Adrenal gland (tissue), 5 donors: ENCODE measurements around the gene DLGAP1.

Experiments used
- POLR2A ChIP-seq, 2 donors: fragments of 450-650 bp; IDR thresholded peaks; one replicate each; pipeline ENCODE4 v1.6.1; 2017; ENCODE audit warnings: antibody characterized with exemption in 2 of 2, mild to moderate bottlenecking in 2 of 2, moderate library complexity in 1 of 2
- TF ChIP-seq, protein P1 (sequence below), 6 experiments: fragments of 450-650 bp in 4 of 6; fragments of 200-600 bp in 2 of 6; sonication (generic) in 1 of 6; IDR thresholded peaks; 1 replicate in 5 of 6; 2 replicates in 1 of 6; pipeline versions ENCODE4 v1.5.1 to v1.8.0; 2016 to 2021; ENCODE audit warnings: antibody characterized with exemption in 6 of 6, mild to moderate bottlenecking in 2 of 6, moderate library complexity in 1 of 6
- donor health status: DM: no; HTN: no; CAD: no.

DNA sequence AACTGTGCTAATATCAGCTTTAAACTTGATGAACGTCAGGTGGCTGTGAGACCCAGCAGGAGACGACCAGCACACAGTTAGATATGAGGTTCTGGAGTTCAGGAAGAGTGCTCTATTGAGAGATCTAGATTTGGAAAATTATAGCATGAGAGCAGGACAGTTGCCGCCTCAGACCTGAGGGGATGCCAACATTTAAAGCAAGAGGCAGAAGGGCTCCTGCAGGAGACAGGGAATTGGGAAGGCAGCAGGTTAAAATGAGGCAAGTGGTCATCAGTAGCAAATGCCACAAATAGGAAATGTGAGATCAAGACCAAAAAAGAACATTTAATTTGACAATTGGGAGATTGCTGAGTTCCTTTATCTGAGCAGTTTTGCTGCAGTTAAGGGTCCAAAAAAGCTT is 533.3 kb downstream of the DLGAP1 start:
- TF ChIP-seq, protein P1, sequence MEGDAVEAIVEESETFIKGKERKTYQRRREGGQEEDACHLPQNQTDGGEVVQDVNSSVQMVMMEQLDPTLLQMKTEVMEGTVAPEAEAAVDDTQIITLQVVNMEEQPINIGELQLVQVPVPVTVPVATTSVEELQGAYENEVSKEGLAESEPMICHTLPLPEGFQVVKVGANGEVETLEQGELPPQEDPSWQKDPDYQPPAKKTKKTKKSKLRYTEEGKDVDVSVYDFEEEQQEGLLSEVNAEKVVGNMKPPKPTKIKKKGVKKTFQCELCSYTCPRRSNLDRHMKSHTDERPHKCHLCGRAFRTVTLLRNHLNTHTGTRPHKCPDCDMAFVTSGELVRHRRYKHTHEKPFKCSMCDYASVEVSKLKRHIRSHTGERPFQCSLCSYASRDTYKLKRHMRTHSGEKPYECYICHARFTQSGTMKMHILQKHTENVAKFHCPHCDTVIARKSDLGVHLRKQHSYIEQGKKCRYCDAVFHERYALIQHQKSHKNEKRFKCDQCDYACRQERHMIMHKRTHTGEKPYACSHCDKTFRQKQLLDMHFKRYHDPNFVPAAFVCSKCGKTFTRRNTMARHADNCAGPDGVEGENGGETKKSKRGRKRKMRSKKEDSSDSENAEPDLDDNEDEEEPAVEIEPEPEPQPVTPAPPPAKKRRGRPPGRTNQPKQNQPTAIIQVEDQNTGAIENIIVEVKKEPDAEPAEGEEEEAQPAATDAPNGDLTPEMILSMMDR (IDR thresholded peaks at IDR 0.05), result no peak
- no peak for TF ChIP-seq POLR2A (IDR thresholded peaks at IDR 0.05)
